IMR-90 (cell line): ENCODE results near the gene CACNA1G.

Experiments
- MXI1 ChIP-seq: IDR thresholded peaks from 2 replicates; pipeline ENCODE4 v1.6.1; 2012; ENCODE audit warnings: low read depth, mild to moderate bottlenecking, low read length, moderate library complexity, borderline replicate concordance
- POLR2A ChIP-seq: IDR thresholded peaks from 2 replicates; pipeline ENCODE4 v1.6.1; 2012; ENCODE audit warnings: mild to moderate bottlenecking, low read depth, low read length
- RAD21 ChIP-seq: IDR thresholded peaks from 2 replicates; pipeline ENCODE4 v1.6.1; 2012; ENCODE audit warnings: low read length, improper control_type of control experiment
- RCOR1 ChIP-seq: IDR thresholded peaks from 2 replicates; pipeline ENCODE4 v1.6.1; 2012; ENCODE audit warnings: mild to moderate bottlenecking, low read length, improper control_type of control experiment; ENCODE audit not compliant: insufficient replicate concordance
- TF ChIP-seq, protein P1 (sequence below): conservative IDR thresholded peaks from 2 replicates; pipeline ENCODE4 v1.5.1; 2012; ENCODE audit warnings: mild to moderate bottlenecking, low read depth, low read length, improper control_type of control experiment

DNA sequence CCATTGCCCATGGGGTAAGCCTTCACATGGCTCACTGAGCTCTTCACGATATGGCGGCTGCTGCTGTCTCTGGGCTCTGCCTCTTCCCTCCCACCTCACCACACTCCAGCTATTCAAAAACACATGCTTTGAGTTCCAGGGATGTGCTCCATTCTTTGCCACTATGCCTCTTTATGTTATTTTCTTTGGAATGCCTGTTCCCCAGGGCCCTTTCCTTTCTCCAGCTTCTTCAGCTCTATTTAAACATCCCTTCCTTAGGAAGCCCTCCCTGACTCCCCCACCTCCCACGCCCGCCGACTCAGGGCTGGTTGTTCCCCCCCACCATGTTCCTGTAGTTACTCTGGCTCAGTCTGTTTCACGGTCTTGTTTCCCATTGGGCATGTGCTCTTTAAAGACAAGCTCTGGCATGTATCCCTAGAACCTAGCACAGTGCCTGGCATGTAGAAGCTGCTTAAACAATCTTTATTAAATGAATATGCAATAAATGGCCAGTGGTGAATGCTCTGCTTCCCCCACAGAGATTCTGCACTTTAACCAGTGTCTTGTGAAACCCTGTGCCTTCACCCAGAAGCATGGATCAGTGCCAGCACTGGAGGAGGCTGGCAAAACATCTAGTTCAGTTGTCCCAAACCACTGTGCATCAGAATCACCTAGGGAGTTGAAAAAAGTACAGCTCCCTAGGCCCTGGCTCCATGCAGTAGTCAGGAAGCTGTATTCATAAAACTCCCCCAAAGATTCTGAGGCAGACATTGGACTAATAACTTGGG, 45.4 kb upstream of the CACNA1G start:
- TF ChIP-seq RCOR1 (no peak), POLR2A (no peak), RAD21 (no peak), MXI1 (no peak)
- TF ChIP-seq, protein P1, sequence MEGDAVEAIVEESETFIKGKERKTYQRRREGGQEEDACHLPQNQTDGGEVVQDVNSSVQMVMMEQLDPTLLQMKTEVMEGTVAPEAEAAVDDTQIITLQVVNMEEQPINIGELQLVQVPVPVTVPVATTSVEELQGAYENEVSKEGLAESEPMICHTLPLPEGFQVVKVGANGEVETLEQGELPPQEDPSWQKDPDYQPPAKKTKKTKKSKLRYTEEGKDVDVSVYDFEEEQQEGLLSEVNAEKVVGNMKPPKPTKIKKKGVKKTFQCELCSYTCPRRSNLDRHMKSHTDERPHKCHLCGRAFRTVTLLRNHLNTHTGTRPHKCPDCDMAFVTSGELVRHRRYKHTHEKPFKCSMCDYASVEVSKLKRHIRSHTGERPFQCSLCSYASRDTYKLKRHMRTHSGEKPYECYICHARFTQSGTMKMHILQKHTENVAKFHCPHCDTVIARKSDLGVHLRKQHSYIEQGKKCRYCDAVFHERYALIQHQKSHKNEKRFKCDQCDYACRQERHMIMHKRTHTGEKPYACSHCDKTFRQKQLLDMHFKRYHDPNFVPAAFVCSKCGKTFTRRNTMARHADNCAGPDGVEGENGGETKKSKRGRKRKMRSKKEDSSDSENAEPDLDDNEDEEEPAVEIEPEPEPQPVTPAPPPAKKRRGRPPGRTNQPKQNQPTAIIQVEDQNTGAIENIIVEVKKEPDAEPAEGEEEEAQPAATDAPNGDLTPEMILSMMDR, result no peak
